A673 (cell line): Measurements from ENCODE around the gene RIMS3.

Source experiments
- EZH2 ChIP-seq: fragments of 200-600 bp; sonication (generic); IDR thresholded peaks from 2 replicates; pipeline ENCODE4 v1.6.1; 2017; ENCODE audit warnings: borderline replicate concordance, low read depth, mild to moderate bottlenecking, mixed read lengths, antibody characterized with exemption, low read length; ENCODE audit not compliant: poor library complexity, severe bottlenecking
- TF ChIP-seq, protein P1 (sequence below): fragments of 300-800, 200-600 bp; sonication (generic); conservative IDR thresholded peaks from 2 replicates; pipeline ENCODE4 v1.5.1; 2017; ENCODE audit warnings: low read depth, mild to moderate bottlenecking, antibody characterized with exemption, low read length, moderate library complexity, mixed read lengths

DNA sequence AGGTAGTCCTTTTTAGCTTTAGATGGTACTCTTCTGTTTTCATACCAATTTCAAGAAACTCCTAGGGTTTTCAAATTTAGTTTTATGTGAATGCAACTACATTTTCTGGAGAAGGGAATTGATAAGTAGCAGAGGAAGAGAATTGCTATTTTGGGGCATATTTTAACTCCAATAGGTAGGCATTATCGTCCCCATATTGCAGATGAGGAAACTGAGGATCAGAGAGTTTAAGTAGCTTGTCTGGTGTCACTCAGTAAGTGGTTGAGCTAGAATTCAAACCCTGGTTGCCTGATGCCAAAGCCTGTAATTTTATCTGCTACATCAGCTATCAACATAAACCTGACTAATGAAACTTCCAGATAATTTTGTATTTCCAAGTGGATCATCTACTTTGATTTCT is 27.9 kb upstream of the RIMS3 start:
- TF ChIP-seq, protein P1, sequence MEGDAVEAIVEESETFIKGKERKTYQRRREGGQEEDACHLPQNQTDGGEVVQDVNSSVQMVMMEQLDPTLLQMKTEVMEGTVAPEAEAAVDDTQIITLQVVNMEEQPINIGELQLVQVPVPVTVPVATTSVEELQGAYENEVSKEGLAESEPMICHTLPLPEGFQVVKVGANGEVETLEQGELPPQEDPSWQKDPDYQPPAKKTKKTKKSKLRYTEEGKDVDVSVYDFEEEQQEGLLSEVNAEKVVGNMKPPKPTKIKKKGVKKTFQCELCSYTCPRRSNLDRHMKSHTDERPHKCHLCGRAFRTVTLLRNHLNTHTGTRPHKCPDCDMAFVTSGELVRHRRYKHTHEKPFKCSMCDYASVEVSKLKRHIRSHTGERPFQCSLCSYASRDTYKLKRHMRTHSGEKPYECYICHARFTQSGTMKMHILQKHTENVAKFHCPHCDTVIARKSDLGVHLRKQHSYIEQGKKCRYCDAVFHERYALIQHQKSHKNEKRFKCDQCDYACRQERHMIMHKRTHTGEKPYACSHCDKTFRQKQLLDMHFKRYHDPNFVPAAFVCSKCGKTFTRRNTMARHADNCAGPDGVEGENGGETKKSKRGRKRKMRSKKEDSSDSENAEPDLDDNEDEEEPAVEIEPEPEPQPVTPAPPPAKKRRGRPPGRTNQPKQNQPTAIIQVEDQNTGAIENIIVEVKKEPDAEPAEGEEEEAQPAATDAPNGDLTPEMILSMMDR = no peak
- no peak for TF ChIP-seq EZH2
